HepG2 (cell line): ENCODE measurements around the gene ST3GAL5. TPM values are rescaled to one million over a fixed set of nuclear protein-coding genes. Genes with fewer than 3 reads are reported as not detected.

Source experiments
- ATAC-seq: fragments of 200-7000 bp; cut with Tn5 transposase; 3 replicates; pipeline ENCODE4 v1.9.1; 2020; ENCODE audit warnings: mild to moderate bottlenecking, moderate library complexity
- BruUV-seq: library from RNA; stranded (reverse); fragments of 400-500 nt; replicated peaks from 2 replicates; lab custom pipeline; 2021; lab: Mats Ljungman, UMichigan
- CTCF ChIA-PET: fragments of 300-600 bp; formaldehyde crosslinking; extraction: SDS; loops from one replicate; lab custom pipeline; 2021; ENCODE audit warnings: low total read pairs, inconsistent platforms, low intra/inter-chr PET ratio; lab: Yijun Ruan, JAX
- POLR2A ChIA-PET: fragments of 350-600 bp; sonication (Branson Sonifier 250); formaldehyde crosslinking; loops from one replicate; lab custom pipeline; 2020; ENCODE audit warnings: antibody characterized with exemption, inconsistent platforms; lab: Yijun Ruan, JAX
- DNase-seq: peaks from one replicate; pipeline ENCODE4 v3.0.0-alpha.2; 2015; ENCODE audit warnings: low spot score
- FAIRE-seq: peaks from 3 replicates; lab custom pipeline; 2011; peaks lifted over from hg19 to GRCh38; lab: Jason Lieb, UNC
- H2AFZ ChIP-seq: one replicate; pipeline ENCODE4 v1.6.1; 2011; ENCODE audit warnings: low read length, inconsistent platforms
- H3K27ac ChIP-seq: fragments of 300-600 bp; 3 replicates; pipeline ENCODE4 v1.8.0; 2011; ENCODE audit warnings: mixed run types, mild to moderate bottlenecking, mixed read lengths, low read length, inconsistent platforms; ENCODE audit not compliant: insufficient read depth; ENCODE audit errors: extremely low read length
- H3K27me3 ChIP-seq, 2 experiments: fragments of 200-600 bp in 1 of 2; 2 replicates in 1 of 2; 3 replicates in 1 of 2; pipeline versions ENCODE4 v1.6.0 to v1.8.0; 2011; ENCODE audit warnings: low read length in 2 of 2, mild to moderate bottlenecking in 2 of 2, moderate library complexity in 2 of 2, inconsistent platforms in 1 of 2; ENCODE audit not compliant: insufficient read depth in 2 of 2, control insufficient read depth in 1 of 2
- H3K36me3 ChIP-seq, 2 experiments: fragments of 200-600 bp in 1 of 2; replicated peaks in 1 of 2; 2 replicates in 1 of 2; 3 replicates in 1 of 2; pipeline versions ENCODE4 v1.5.1 to v1.8.0; 2011; ENCODE audit warnings: low read length in 2 of 2, inconsistent platforms in 1 of 2; ENCODE audit not compliant: insufficient read depth in 2 of 2, control insufficient read depth in 1 of 2
- H3K4me1 ChIP-seq: 2 replicates; pipeline ENCODE4 v1.5.1; 2012; ENCODE audit warnings: low read length, inconsistent platforms; ENCODE audit not compliant: insufficient read depth
- H3K4me2 ChIP-seq: 2 replicates; pipeline ENCODE4 v1.6.0; 2011; ENCODE audit warnings: low read depth, low read length, inconsistent platforms
- H3K4me3 ChIP-seq, 3 experiments: fragments of 200-600 bp in 1 of 3; sonication (generic), shearing (Covaris generic) in 1 of 3; replicated peaks in 1 of 3; 2 replicates each; pipeline ENCODE4 v1.5.1; 2011 to 2016; ENCODE audit warnings: low read length in 3 of 3, inconsistent platforms in 2 of 3, low read depth in 2 of 3, mild to moderate bottlenecking in 2 of 3, control low read depth in 1 of 3, mixed read lengths in 1 of 3; ENCODE audit not compliant: insufficient read depth in 1 of 3
- H3K79me2 ChIP-seq: one replicate; pipeline ENCODE4 v1.6.1; 2011; ENCODE audit warnings: low read length, inconsistent platforms; ENCODE audit not compliant: insufficient read depth
- H3K9ac ChIP-seq: 2 replicates; pipeline ENCODE4 v1.6.0; 2011; ENCODE audit warnings: mild to moderate bottlenecking, low read depth, low read length, inconsistent platforms; ENCODE audit not compliant: insufficient read depth
- H3K9me3 ChIP-seq: 2 replicates; pipeline ENCODE4 v1.5.1; 2012; ENCODE audit warnings: mild to moderate bottlenecking, low read length
- H4K20me1 ChIP-seq: 2 replicates; pipeline ENCODE4 v1.6.0; 2011; ENCODE audit warnings: inconsistent platforms, mild to moderate bottlenecking, low read length, moderate library complexity; ENCODE audit not compliant: insufficient read depth
- ATF7 ChIP-seq, 2 experiments: fragments of 450-650 bp in 1 of 2; sonication (generic) in 1 of 2; formaldehyde crosslinking in 1 of 2; IDR thresholded peaks; 2 replicates each; pipeline versions ENCODE4 v1.4.0 to v1.6.1; 2016 to 2020; ENCODE audit warnings: antibody characterized with exemption in 1 of 2, mild to moderate bottlenecking in 1 of 2, missing genetic modification reagents in 1 of 2
- CREB1 ChIP-seq, 2 experiments: fragments of 450-650 bp in 1 of 2; IDR thresholded peaks; 2 replicates each; pipeline ENCODE4 v1.6.1; 2016 to 2017; ENCODE audit warnings: control low read depth in 1 of 2, mild to moderate bottlenecking in 1 of 2, missing compliant biosample characterization in 1 of 2, missing genetic modification characterization in 1 of 2
- MAF1 ChIP-seq: sonication (generic); formaldehyde crosslinking; IDR thresholded peaks from 2 replicates; pipeline ENCODE4 v1.5.0; 2020; ENCODE audit warnings: missing genetic modification reagents, borderline replicate concordance
- MED1 ChIP-seq: sonication (generic); formaldehyde crosslinking; IDR thresholded peaks from 2 replicates; pipeline ENCODE4 v1.4.0; 2020; ENCODE audit warnings: missing genetic modification reagents
- NR2F1 ChIP-seq, 2 experiments: fragments of 450-650 bp in 1 of 2; formaldehyde crosslinking in 1 of 2; IDR thresholded peaks; 2 replicates each; pipeline versions ENCODE4 v1.5.0 to v1.6.1; 2016 to 2020; ENCODE audit warnings: mild to moderate bottlenecking in 1 of 2, missing compliant biosample characterization in 1 of 2, missing genetic modification reagents in 1 of 2, moderate library complexity in 1 of 2
- RARA ChIP-seq: IDR thresholded peaks from 2 replicates; pipeline ENCODE4 v1.6.1; 2016; ENCODE audit warnings: missing genetic modification reagents, missing compliant biosample characterization
- SNAI1 ChIP-seq: sonication (generic); formaldehyde crosslinking; IDR thresholded peaks from 2 replicates; pipeline ENCODE4 v1.5.0; 2020; ENCODE audit warnings: mild to moderate bottlenecking, missing genetic modification reagents, borderline replicate concordance
- TAF15 ChIP-seq: fragments of 200-400 bp; formaldehyde crosslinking; IDR thresholded peaks from one replicate; pipeline ENCODE4 v1.6.1; 2018; ENCODE audit warnings: mild to moderate bottlenecking, low read depth, low read length; ENCODE audit not compliant: poor library complexity, severe bottlenecking
- ZIK1 ChIP-seq: sonication (generic); formaldehyde crosslinking; IDR thresholded peaks from 2 replicates; pipeline ENCODE4 v1.5.0; 2020; ENCODE audit warnings: mild to moderate bottlenecking, low read depth, missing genetic modification reagents, borderline replicate concordance
- ZNF552 ChIP-seq: sonication (generic); formaldehyde crosslinking; IDR thresholded peaks from 2 replicates; pipeline ENCODE4 v1.9.0; 2022; ENCODE audit warnings: missing genetic modification reagents, mild to moderate bottlenecking, borderline replicate concordance
- WGBS: methylation state at CpG from one replicate; pipeline ENCODE4 v1.1.6; 2017; ENCODE audit warnings: low lambda C conversion rate; 5-methylcytosine and 5-hydroxymethylcytosine counted together
- in situ Hi-C: cut with HindIII; loops from 2 replicates; pipeline ENCODE4 v1.10.0; 2017; ENCODE audit warnings: low pct_unique_long_range_greater_than_20kb; ENCODE audit not compliant: extremely low pct_ligation_motif_present
- intact Hi-C: fragments of 100-400 bp; cut with micrococcal nuclease; formaldehyde crosslinking; loops from one replicate; pipeline ENCODE4 v1.10.0; 2022; ENCODE audit not compliant: unreplicated experiment
- polyA plus RNA-seq, 8 experiments: library from polyadenylated mRNA; depleted of rRNA in 3 of 8; stranded (reverse) in 7 of 8; unstranded in 1 of 8; fragments of >200 nt; fragmentation: Illumina TruSeq in 4 of 8; extraction: Trizol in 4 of 8; gene quantifications; 2 replicates each; pipeline versions ENCODE4 v1.2.1 to v1.2.3, GENCODE V29; 2011 to 2016; ENCODE audit warnings: low read depth in 4 of 8, missing spikeins in 1 of 8, mixed read lengths in 1 of 8; ENCODE audit not compliant: insufficient read depth in 1 of 8
- total RNA-seq, 5 experiments: library from RNA; depleted of rRNA; stranded (reverse); fragments of >200 nt; fragmentation: Illumina TruSeq; extraction: Trizol; gene quantifications; 2 replicates each; pipeline ENCODE4 v1.2.3, GENCODE V29; 2016; ENCODE audit warnings: low read depth in 1 of 5
- TF ChIP-seq, protein P1 (sequence below): sonication (generic); formaldehyde crosslinking; IDR thresholded peaks from 2 replicates; pipeline ENCODE4 v1.4.0; 2020; ENCODE audit warnings: missing genetic modification reagents, borderline replicate concordance
- TF ChIP-seq, protein P2 (sequence below): sonication (generic); formaldehyde crosslinking; IDR thresholded peaks from 2 replicates; pipeline ENCODE4 v1.4.0; 2020; ENCODE audit warnings: missing genetic modification reagents

ST3GAL5 gene
- total and polyA plus RNA-seq, 2 of the 13 experiments (the other 11 are each of a cell fraction or from before 2014, with no cell fraction given), result 1.3 to 2.0 TPM

DNA sequence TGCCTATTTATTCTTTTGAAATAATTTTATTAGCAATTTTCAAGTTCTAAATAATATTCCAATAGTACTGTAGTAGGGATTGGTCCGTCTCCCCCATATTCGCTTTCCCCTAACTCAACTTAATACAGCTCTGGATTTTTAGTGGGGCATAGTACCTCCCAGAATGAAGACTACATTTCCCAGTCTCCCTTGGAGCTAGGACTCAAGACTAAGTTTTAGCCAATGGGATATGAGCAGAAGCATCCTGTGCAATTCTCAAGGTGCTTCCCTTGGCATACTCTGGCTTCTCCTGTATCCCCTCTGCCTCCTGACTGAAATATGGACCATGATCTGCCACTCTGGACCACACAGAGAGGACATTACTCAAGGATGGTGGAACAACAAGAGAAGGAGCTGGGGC, 24.1 kb downstream of the ST3GAL5 start (continued):
- no peak for TF ChIP-seq MAF1 (CRISPR knock-in tag)
- TF ChIP-seq MED1 (CRISPR knock-in tag), result no peak
- TF ChIP-seq TAF15, result no peak
- TF ChIP-seq NR2F1 (CRISPR knock-in tag; IDR thresholded peaks at IDR 0.05), result no peak
- TF ChIP-seq RARA, result no peak
- TF ChIP-seq SNAI1 (CRISPR knock-in tag), result no peak

DNA sequence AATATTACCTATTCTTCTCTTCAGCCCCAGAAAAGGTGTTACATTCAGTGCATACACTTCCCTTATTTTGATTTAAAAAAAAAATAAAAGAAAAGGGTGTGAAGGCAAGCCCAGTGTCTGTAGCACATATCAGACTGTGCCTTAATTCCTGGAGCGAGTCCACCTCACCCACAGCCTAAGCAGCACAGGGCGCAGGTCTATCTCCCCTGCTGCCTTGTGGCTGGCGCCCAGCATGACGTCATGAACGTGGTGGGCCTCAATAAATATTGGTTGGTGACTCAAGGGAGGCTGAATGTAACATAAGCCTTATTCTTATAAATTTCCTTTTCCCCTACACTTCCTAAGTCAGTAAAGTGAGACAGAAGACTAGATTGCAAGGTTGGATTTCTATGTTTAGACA, 26.4 kb downstream of the ST3GAL5 start:
- intact Hi-C loops (no loop called here), in situ Hi-C loops (no loop called here)
- Histone ChIP-seq H3K4me1 (no peaks in the 10 kb centered on the region), H4K20me1 (no peaks in the 10 kb centered on the region), H3K27ac (no peak overlapping the region), H3K79me2 (no peaks in the 10 kb centered on the region), H3K36me3 (no peaks in the 10 kb centered on the region), H3K27me3 (no peaks in the 10 kb centered on the region), H3K9ac (no peak overlapping the region), H3K4me3 (no peak overlapping the region), H3K9me3 (no peaks in the 10 kb centered on the region), H2AFZ (no peak overlapping the region), H3K4me2 (no peak overlapping the region)
- CTCF ChIA-PET, result no interaction called here
- FAIRE-seq, result no peak
- WGBS, result 64% methylated on average over 5 of the region's 5 CpGs
- ATAC-seq, result no peak
- no TSS peak for BruUV-seq
- POLR2A ChIA-PET, result no interaction called here
- DNase-seq, result no peak
- TF ChIP-seq ZIK1 (CRISPR knock-in tag), result no peak
- no peak for TF ChIP-seq ZNF552 (CRISPR knock-in tag)
- peak; percentile 90 for TF ChIP-seq CREB1 (IDR thresholded peaks at IDR 0.05)
- no peak for TF ChIP-seq CREB1 (CRISPR knock-in tag; IDR thresholded peaks at IDR 0.05)
- TF ChIP-seq, protein P1, sequence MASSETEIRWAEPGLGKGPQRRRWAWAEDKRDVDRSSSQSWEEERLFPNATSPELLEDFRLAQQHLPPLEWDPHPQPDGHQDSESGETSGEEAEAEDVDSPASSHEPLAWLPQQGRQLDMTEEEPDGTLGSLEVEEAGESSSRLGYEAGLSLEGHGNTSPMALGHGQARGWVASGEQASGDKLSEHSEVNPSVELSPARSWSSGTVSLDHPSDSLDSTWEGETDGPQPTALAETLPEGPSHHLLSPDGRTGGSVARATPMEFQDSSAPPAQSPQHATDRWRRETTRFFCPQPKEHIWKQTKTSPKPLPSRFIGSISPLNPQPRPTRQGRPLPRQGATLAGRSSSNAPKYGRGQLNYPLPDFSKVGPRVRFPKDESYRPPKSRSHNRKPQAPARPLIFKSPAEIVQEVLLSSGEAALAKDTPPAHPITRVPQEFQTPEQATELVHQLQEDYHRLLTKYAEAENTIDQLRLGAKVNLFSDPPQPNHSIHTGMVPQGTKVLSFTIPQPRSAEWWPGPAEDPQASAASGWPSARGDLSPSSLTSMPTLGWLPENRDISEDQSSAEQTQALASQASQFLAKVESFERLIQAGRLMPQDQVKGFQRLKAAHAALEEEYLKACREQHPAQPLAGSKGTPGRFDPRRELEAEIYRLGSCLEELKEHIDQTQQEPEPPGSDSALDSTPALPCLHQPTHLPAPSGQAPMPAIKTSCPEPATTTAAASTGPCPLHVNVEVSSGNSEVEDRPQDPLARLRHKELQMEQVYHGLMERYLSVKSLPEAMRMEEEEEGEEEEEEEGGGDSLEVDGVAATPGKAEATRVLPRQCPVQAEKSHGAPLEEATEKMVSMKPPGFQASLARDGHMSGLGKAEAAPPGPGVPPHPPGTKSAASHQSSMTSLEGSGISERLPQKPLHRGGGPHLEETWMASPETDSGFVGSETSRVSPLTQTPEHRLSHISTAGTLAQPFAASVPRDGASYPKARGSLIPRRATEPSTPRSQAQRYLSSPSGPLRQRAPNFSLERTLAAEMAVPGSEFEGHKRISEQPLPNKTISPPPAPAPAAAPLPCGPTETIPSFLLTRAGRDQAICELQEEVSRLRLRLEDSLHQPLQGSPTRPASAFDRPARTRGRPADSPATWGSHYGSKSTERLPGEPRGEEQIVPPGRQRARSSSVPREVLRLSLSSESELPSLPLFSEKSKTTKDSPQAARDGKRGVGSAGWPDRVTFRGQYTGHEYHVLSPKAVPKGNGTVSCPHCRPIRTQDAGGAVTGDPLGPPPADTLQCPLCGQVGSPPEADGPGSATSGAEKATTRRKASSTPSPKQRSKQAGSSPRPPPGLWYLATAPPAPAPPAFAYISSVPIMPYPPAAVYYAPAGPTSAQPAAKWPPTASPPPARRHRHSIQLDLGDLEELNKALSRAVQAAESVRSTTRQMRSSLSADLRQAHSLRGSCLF (CRISPR knock-in tag), result no peak
- TF ChIP-seq, protein P2, sequence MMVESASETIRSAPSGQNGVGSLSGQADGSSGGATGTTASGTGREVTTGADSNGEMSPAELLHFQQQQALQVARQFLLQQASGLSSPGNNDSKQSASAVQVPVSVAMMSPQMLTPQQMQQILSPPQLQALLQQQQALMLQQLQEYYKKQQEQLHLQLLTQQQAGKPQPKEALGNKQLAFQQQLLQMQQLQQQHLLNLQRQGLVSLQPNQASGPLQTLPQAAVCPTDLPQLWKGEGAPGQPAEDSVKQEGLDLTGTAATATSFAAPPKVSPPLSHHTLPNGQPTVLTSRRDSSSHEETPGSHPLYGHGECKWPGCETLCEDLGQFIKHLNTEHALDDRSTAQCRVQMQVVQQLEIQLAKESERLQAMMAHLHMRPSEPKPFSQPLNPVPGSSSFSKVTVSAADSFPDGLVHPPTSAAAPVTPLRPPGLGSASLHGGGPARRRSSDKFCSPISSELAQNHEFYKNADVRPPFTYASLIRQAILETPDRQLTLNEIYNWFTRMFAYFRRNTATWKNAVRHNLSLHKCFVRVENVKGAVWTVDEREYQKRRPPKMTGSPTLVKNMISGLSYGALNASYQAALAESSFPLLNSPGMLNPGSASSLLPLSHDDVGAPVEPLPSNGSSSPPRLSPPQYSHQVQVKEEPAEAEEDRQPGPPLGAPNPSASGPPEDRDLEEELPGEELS, result no peak
- peak; percentile 94 for TF ChIP-seq ATF7 (IDR thresholded peaks at IDR 0.05)
- no peak for TF ChIP-seq ATF7 (CRISPR knock-in tag; IDR thresholded peaks at IDR 0.05)
